Natural killer cell treated with Interleukin-12 subunit alpha and Interleukin-12 subunit beta and Interleukin-15 and Interleukin-18, amount 100 ng/mL, for 72 hours (primary cell): ENCODE measurements around the gene LOXL3. TPM values are rescaled to one million over a fixed set of nuclear protein-coding genes. Genes with fewer than 3 reads are reported as not detected.
"Not testable (repeated sequence)": the region's sequence is repeated elsewhere in the genome, so short reads cannot be mapped to it uniquely, and the experiment has no call there.

Experiments
- ATAC-seq, 2 donors: fragments of 150-1000 bp; cut with Tn5 transposase in 1 of 2; sonication (Bioruptor Pico), chemical (Tn5 transposase) in 1 of 2; 2 replicates each; pipeline ENCODE4 v1.10.0; 2021
- DNase-seq: peaks from one replicate; pipeline ENCODE4 v3.0.0; 2022; ENCODE audit warnings: low spot score
- H3K27ac Mint-ChIP-seq, 2 donors: 1 replicate in 1 of 2; 2 replicates in 1 of 2; pipeline ENCODE4 v1.8.0; 2022; ENCODE audit warnings: mixed read lengths in 2 of 2, mild to moderate bottlenecking in 1 of 2, moderate library complexity in 1 of 2
- H3K27me3 Mint-ChIP-seq, 2 donors: 1 replicate in 1 of 2; 2 replicates in 1 of 2; pipeline ENCODE4 v1.8.0; 2022; ENCODE audit warnings: mixed read lengths in 2 of 2
- H3K36me3 Mint-ChIP-seq: one replicate; pipeline ENCODE4 v1.8.0; 2022; ENCODE audit warnings: mixed read lengths
- H3K4me1 Mint-ChIP-seq, 2 donors: 1 replicate in 1 of 2; 2 replicates in 1 of 2; pipeline ENCODE4 v1.8.0; 2022; ENCODE audit warnings: low read depth in 2 of 2, mixed read lengths in 2 of 2, mild to moderate bottlenecking in 1 of 2
- H3K4me3 Mint-ChIP-seq: one replicate; pipeline ENCODE4 v1.8.0; 2022; ENCODE audit warnings: mixed read lengths
- H3K9me3 Mint-ChIP-seq: 2 replicates; pipeline ENCODE4 v1.8.0; 2022; ENCODE audit warnings: mixed read lengths
- total RNA-seq, 2 donors: library from RNA; stranded (reverse); gene quantifications; one replicate each; pipeline ENCODE4 v1.2.3, GENCODE V29; 2022

LOXL3 gene
- total RNA-seq, 2 donors from 2014 or later = 1.2 to 2.7 TPM

DNA sequence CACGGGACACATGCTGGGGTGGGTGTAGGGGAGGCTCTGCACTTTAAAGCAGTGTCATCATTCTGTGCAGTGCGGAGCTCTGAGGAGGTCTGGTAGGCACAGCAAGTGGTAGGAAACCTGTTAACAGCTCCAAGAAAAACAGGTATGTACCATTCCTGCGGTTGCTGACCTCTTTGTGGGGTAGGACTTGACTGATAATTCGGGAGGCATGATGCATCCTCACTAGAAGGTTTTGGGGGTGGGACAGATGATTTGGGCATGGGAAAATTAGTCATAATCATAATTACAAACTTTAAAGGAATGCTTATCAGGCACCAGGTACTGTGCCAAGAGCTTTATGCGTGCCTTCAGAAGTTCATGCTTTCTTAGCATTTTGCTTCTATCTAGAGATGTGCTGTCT is 10.5 kb upstream of the LOXL3 start:
- H3K27me3 Mint-ChIP-seq = peaks cover 35 to 36% of the 10 kb centered on the region in 2 donors
- H3K4me3 Mint-ChIP-seq = no peak overlapping the region
- H3K9me3 Mint-ChIP-seq = no peaks in the 10 kb centered on the region
- H3K27ac Mint-ChIP-seq = no peak overlapping the region
- no peak for DNase-seq
- H3K36me3 Mint-ChIP-seq = no peaks in the 10 kb centered on the region
- peaks cover 10 to 19% of the 10 kb centered on the region in 2 donors for H3K4me1 Mint-ChIP-seq
- ATAC-seq = no peak

- no peaks in the 10 kb centered on the region for H3K36me3 Mint-ChIP-seq
- peaks cover 26 to 30% of the 10 kb centered on the region in 2 donors for H3K27me3 Mint-ChIP-seq
- H3K9me3 Mint-ChIP-seq = no peaks in the 10 kb centered on the region
- peak overlapping the region in 1 of 2 donors; percentile 5 for H3K27ac Mint-ChIP-seq
- DNase-seq (no peak), ATAC-seq (peak in 1 of 2 donors; percentile 50)
- no peak overlapping the region for H3K4me3 Mint-ChIP-seq
- peaks cover 10 to 19% of the 10 kb centered on the region in 2 donors for H3K4me1 Mint-ChIP-seq
These were observed 8.5 kb upstream of the LOXL3 start for GRCh38 chr2:74562126-74562775.

GRCh38 chr2:74561022-74561421 is 7.3 kb upstream of the LOXL3 start:
- H3K4me3 Mint-ChIP-seq, ATAC-seq, H3K27ac Mint-ChIP-seq, H3K9me3 Mint-ChIP-seq, H3K36me3 Mint-ChIP-seq, DNase-seq: not testable (repeated sequence)
- Mint-ChIP-seq H3K27me3 (peaks cover 21 to 26% of the 10 kb centered on the region in 2 donors), H3K4me1 (peaks cover 2 to 17% of the 10 kb centered on the region in 2 donors)

GRCh38 chr2:74560591-74560990 is 6.8 kb upstream of the LOXL3 start:
- Mint-ChIP-seq H3K27ac (peak overlapping the region in 1 of 2 donors; percentile 53), H3K9me3 (no peaks in the 10 kb centered on the region), H3K36me3 (no peaks in the 10 kb centered on the region), H3K4me3 (no peak overlapping the region), H3K27me3 (peaks cover 17 to 22% of the 10 kb centered on the region in 2 donors), H3K4me1 (peaks cover 0 to 17% of the 10 kb centered on the region in 2 donors)
- ATAC-seq (peak in 1 of 2 donors; percentile 7), DNase-seq (no peak)

GRCh38 chr2:74559912-74560311 is 6.2 kb upstream of the LOXL3 start:
- H3K4me3 Mint-ChIP-seq = no peak overlapping the region
- H3K9me3 Mint-ChIP-seq = no peaks in the 10 kb centered on the region
- H3K27ac Mint-ChIP-seq = no peak overlapping the region
- DNase-seq = no peak
- peaks cover 0 to 17% of the 10 kb centered on the region in 2 donors for H3K4me1 Mint-ChIP-seq
- peaks cover 15 to 22% of the 10 kb centered on the region in 2 donors for H3K27me3 Mint-ChIP-seq
- no peak for ATAC-seq
- H3K36me3 Mint-ChIP-seq = no peaks in the 10 kb centered on the region

DNA sequence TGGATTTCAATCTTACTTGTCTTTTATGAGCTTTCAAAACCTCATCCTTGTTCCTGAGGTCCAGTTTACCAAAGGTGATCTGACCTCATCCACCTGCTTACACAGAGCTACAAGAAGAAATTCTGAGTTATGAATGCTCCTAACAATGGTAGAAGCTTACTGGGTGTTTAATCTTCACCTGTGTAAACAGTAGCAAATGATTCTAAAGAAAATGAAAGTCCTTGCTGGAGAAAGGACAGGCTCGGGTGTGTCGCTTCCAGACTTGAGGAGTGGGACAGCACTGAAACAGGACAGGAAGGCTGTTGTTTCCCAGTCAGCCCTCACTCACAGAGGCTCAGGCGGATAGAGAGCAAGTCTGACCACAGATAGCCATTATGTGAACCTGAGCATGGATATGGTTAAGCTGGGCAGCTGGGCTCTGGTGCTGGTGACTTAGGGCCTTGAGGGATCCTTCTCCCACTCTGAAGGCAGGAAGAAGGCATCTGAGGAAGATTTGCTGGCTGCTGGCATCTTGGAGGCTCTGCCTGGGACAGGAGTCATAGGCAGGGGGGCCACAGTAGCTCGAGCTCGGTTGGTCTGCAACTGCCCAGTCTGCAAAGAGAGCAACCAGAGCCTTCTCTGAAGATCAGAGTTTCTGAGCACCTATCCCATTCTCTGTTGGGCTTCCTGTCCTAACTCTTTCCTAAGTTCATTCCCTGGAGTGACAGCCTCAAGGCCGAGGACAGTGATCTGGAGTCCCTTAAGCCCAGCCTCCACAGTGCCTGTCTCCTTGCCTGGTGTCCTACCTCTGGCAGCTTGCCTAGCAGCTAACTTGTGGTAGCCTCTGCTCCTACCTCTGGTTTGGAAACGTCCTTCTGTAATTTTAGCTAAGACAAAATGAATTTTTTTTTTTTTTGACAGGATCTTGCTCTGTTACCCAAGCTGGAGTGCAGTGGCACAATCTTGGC is 4.8 kb upstream of the LOXL3 start:
- ATAC-seq (no peak), DNase-seq (no peak)
- Mint-ChIP-seq H3K4me1 (peaks cover 0 to 19% of the 10 kb centered on the region in 2 donors), H3K27me3 (peaks cover 14 to 15% of the 10 kb centered on the region in 2 donors), H3K4me3 (no peak overlapping the region), H3K36me3 (no peaks in the 10 kb centered on the region), H3K9me3 (no peaks in the 10 kb centered on the region), H3K27ac (no peak overlapping the region)

GRCh38 chr2:74556831-74557370 is 3.2 kb upstream of the LOXL3 start:
- H3K4me3 Mint-ChIP-seq = no peak overlapping the region
- no peaks in the 10 kb centered on the region for H3K9me3 Mint-ChIP-seq
- H3K4me1 Mint-ChIP-seq = peaks cover 12 to 26% of the 10 kb centered on the region in 2 donors
- DNase-seq (no peak), ATAC-seq (no peak)
- peaks cover 6 to 11% of the 10 kb centered on the region in 2 donors for H3K27me3 Mint-ChIP-seq
- H3K27ac Mint-ChIP-seq = no peak overlapping the region
- H3K36me3 Mint-ChIP-seq = no peaks in the 10 kb centered on the region

DNA sequence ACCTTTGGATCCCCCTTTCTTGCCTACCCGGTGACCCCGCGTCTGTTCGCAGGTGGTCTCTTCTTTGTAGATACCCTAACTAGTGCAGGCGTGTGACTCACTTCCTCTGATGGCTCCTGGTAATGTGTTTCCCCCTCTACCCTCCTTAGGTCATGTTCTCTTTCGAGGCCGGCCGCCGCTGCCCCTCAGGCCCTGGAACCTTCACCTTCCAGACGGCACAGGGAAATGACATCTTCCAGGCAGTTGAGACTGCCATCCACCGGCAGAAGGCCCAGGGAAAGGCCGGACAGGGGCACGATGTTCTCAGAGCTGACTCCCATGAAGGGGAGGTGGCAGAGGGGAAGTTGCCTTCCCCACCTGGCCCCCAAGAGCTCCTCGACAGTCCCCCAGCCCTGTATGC is 2.4 kb upstream of the LOXL3 start:
- no peaks in the 10 kb centered on the region for H3K9me3 Mint-ChIP-seq
- peak overlapping the region; percentile 88 for H3K4me3 Mint-ChIP-seq
- no peak overlapping the region for H3K27ac Mint-ChIP-seq
- ATAC-seq (no peak), DNase-seq (no peak)
- H3K4me1 Mint-ChIP-seq = peaks cover 12 to 24% of the 10 kb centered on the region in 2 donors
- H3K36me3 Mint-ChIP-seq = no peaks in the 10 kb centered on the region
- H3K27me3 Mint-ChIP-seq = peaks cover 7 to 8% of the 10 kb centered on the region in 2 donors

GRCh38 chr2:74555610-74556103 is 1.9 kb upstream of the LOXL3 start:
- Mint-ChIP-seq H3K9me3 (no peaks in the 10 kb centered on the region), H3K27me3 (peaks cover 8 to 9% of the 10 kb centered on the region in 2 donors), H3K4me3 (peak overlapping the region; percentile 88), H3K27ac (peak overlapping the region; percentile 68 to 87), H3K36me3 (no peaks in the 10 kb centered on the region), H3K4me1 (peaks cover 12 to 23% of the 10 kb centered on the region in 2 donors)
- ATAC-seq = no peak
- no peak for DNase-seq

GRCh38 chr2:74554820-74555531 is 1.2 kb upstream of the LOXL3 start:
- peak overlapping the region; percentile 68 to 87 for H3K27ac Mint-ChIP-seq
- peak overlapping the region; percentile 88 for H3K4me3 Mint-ChIP-seq
- DNase-seq (peak; percentile 69), ATAC-seq (peak; percentile 66 to 72)
- peaks cover 12 to 16% of the 10 kb centered on the region in 2 donors for H3K4me1 Mint-ChIP-seq
- no peaks in the 10 kb centered on the region for H3K9me3 Mint-ChIP-seq
- H3K27me3 Mint-ChIP-seq = peaks cover 10 to 13% of the 10 kb centered on the region in 2 donors
- H3K36me3 Mint-ChIP-seq = no peaks in the 10 kb centered on the region

DNA sequence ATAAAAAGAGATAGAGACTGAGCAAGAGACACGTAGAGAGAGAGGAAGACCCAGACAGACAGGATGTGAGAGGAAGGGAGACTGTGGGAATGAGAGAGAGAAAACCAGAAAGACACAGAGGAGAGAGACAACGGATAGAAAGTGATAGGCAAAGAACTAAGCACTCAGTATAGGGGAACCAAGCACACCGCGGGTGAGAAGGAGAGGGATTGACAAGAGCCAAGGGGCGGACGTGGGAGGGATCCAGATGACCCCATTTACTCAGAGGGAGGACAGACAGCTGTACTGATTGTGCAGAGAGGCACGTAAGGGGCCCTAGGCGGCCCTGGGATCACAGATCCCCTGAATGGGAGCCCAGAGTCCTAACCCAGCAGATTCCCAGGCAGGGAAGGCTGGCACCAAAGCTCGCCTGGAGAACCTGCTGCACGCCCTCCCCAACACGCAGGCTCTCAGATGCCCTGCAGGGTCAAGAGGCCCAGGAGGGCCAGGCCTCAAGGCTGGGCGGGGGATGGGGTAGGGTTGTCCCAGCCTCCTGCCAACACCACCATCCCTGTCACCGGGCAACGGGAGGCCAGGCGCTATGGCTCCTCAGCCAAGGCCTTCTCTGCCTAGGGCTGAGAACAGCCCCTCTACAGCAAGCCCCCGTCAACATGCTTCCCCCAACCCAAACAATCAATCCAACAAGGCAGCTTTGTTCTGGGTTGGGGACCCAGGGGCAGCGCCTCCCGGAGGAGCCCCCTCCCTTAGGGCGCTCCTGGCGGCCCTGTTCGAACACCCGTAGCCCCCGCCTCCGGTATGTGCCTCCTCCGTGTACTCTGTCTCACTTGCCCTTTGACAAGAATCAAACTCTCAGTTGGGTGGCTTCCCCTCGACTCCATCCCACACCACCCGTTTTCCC is 579 bp downstream of the LOXL3 start:
- no peaks in the 10 kb centered on the region for H3K36me3 Mint-ChIP-seq
- no peak for DNase-seq
- no peak for ATAC-seq
- H3K9me3 Mint-ChIP-seq = no peaks in the 10 kb centered on the region
- peaks cover 12 to 19% of the 10 kb centered on the region in 2 donors for H3K4me1 Mint-ChIP-seq
- peak overlapping the region; percentile 66 for H3K4me3 Mint-ChIP-seq
- H3K27ac Mint-ChIP-seq = peak overlapping the region; percentile 41 to 87
- H3K27me3 Mint-ChIP-seq = peaks cover 17 to 21% of the 10 kb centered on the region in 2 donors
